H9 (cell line): Measurements from ENCODE around the gene MSI1. TPM values are rescaled to one million over a fixed set of nuclear protein-coding genes. Genes with fewer than 3 reads are reported as not detected.

Experiments used
- DNase-seq: peaks from one replicate; pipeline ENCODE4 v3.0.0-alpha.2; 2017
- H2AFZ ChIP-seq: one replicate; pipeline ENCODE4 v1.6.1; 2013; ENCODE audit warnings: mild to moderate bottlenecking, low read length, control low read depth, moderate library complexity
- H2AK5ac ChIP-seq: 2 replicates; pipeline ENCODE4 v1.6.1; 2013; ENCODE audit warnings: low read length, control low read depth, mixed read lengths; ENCODE audit not compliant: insufficient read length
- H2BK120ac ChIP-seq: one replicate; pipeline ENCODE4 v1.6.1; 2013; ENCODE audit warnings: low read depth, mild to moderate bottlenecking, low read length, control low read depth, inconsistent platforms; ENCODE audit not compliant: poor library complexity, severe bottlenecking
- H2BK12ac ChIP-seq: 2 replicates; pipeline ENCODE4 v1.6.1; 2013; ENCODE audit warnings: low read length, control low read depth, mixed read lengths, low read depth; ENCODE audit not compliant: insufficient read length
- H2BK15ac ChIP-seq: 2 replicates; pipeline ENCODE4 v1.6.1; 2013; ENCODE audit warnings: low read depth, low read length, control low read depth
- H2BK20ac ChIP-seq: one replicate; pipeline ENCODE4 v1.6.1; 2013; ENCODE audit warnings: low read depth, mild to moderate bottlenecking, low read length, control low read depth, inconsistent platforms; ENCODE audit not compliant: poor library complexity, severe bottlenecking
- H2BK5ac ChIP-seq: 2 replicates; pipeline ENCODE4 v1.6.1; 2013; ENCODE audit warnings: low read length, control low read depth, mixed read lengths; ENCODE audit not compliant: insufficient read length
- H3K14ac ChIP-seq: 2 replicates; pipeline ENCODE4 v1.6.1; 2013; ENCODE audit warnings: low read length, control low read depth; ENCODE audit not compliant: insufficient read depth
- H3K18ac ChIP-seq: 2 replicates; pipeline ENCODE4 v1.6.1; 2013; ENCODE audit warnings: low read depth, mild to moderate bottlenecking, mixed read lengths, low read length, control low read depth; ENCODE audit not compliant: insufficient read length
- H3K23ac ChIP-seq: 2 replicates; pipeline ENCODE4 v1.6.1; 2013; ENCODE audit warnings: low read length, control low read depth, mixed read lengths, low read depth; ENCODE audit not compliant: insufficient read length
- H3K23me2 ChIP-seq: 2 replicates; pipeline ENCODE4 v1.6.1; 2013; ENCODE audit warnings: low read depth, mild to moderate bottlenecking, mixed read lengths, low read length, control low read depth; ENCODE audit not compliant: insufficient read length, poor library complexity, severe bottlenecking
- H3K27ac ChIP-seq: 2 replicates; pipeline ENCODE4 v1.5.1; 2013; ENCODE audit warnings: low read length, control low read depth, mixed read lengths, low read depth; ENCODE audit not compliant: insufficient read length
- H3K27me3 ChIP-seq: 2 replicates; pipeline ENCODE4 v1.6.1; 2013; ENCODE audit warnings: low read length, control low read depth, inconsistent platforms; ENCODE audit not compliant: insufficient read depth
- H3K4ac ChIP-seq: 2 replicates; pipeline ENCODE4 v1.6.1; 2013; ENCODE audit warnings: low read depth, mild to moderate bottlenecking, control low read depth, inconsistent platforms, low read length, moderate library complexity
- H3K4me1 ChIP-seq: 2 replicates; pipeline ENCODE4 v1.6.1; 2013; ENCODE audit warnings: low read length, control low read depth, inconsistent platforms; ENCODE audit not compliant: insufficient read depth
- H3K4me2 ChIP-seq: 2 replicates; pipeline ENCODE4 v1.6.1; 2013; ENCODE audit warnings: low read length, control low read depth, mixed read lengths; ENCODE audit not compliant: insufficient read length, insufficient read depth
- H3K56ac ChIP-seq: 2 replicates; pipeline ENCODE4 v1.6.1; 2013; ENCODE audit warnings: low read depth, mild to moderate bottlenecking, mixed read lengths, low read length, control low read depth; ENCODE audit not compliant: insufficient read length
- H3K79me1 ChIP-seq: 2 replicates; pipeline ENCODE4 v1.6.1; 2013; ENCODE audit warnings: low read depth, mild to moderate bottlenecking, moderate library complexity, low read length, control low read depth, inconsistent platforms; ENCODE audit not compliant: insufficient read depth, poor library complexity, severe bottlenecking
- H3K79me2 ChIP-seq: 2 replicates; pipeline ENCODE4 v1.6.1; 2013; ENCODE audit warnings: low read length, control low read depth, inconsistent platforms; ENCODE audit not compliant: insufficient read depth
- H3K9ac ChIP-seq: 2 replicates; pipeline ENCODE4 v1.6.1; 2013; ENCODE audit warnings: low read length, control low read depth, mixed read lengths; ENCODE audit not compliant: insufficient read length; ENCODE audit errors: extremely low read depth
- H3K9me3 ChIP-seq: one replicate; pipeline ENCODE4 v1.6.1; 2013; ENCODE audit warnings: low read depth, low read length, inconsistent platforms; ENCODE audit not compliant: control insufficient read depth
- H3T11ph ChIP-seq: one replicate; pipeline ENCODE4 v1.6.1; 2013; ENCODE audit warnings: mild to moderate bottlenecking, low read length, control low read depth, inconsistent platforms
- H4K20me1 ChIP-seq: one replicate; pipeline ENCODE4 v1.6.1; 2013; ENCODE audit not compliant: control insufficient read depth, insufficient read length, insufficient read depth
- H4K5ac ChIP-seq: 2 replicates; pipeline ENCODE4 v1.6.1; 2013; ENCODE audit warnings: low read depth, mild to moderate bottlenecking, mixed read lengths, low read length, control low read depth; ENCODE audit not compliant: insufficient read length
- H4K8ac ChIP-seq: replicated peaks from 2 replicates; pipeline ENCODE4 v1.6.1; 2013; ENCODE audit warnings: low read length, control low read depth, mixed read lengths, low read depth; ENCODE audit not compliant: insufficient read length
- H4K91ac ChIP-seq: 2 replicates; pipeline ENCODE4 v1.6.1; 2013; ENCODE audit warnings: low read depth, mild to moderate bottlenecking, moderate library complexity, mixed read lengths, low read length, control low read depth; ENCODE audit not compliant: insufficient read length
- H3K27ac Mint-ChIP-seq, 3 experiments: 2 replicates in 2 of 3; 3 replicates in 1 of 3; pipeline ENCODE4 v1.8.0; 2020 to 2021; ENCODE audit warnings: mixed read lengths in 3 of 3, mild to moderate bottlenecking in 1 of 3, moderate library complexity in 1 of 3
- H3K27me3 Mint-ChIP-seq: 2 replicates; pipeline ENCODE4 v1.8.0; 2021; ENCODE audit warnings: low read depth, mild to moderate bottlenecking, moderate library complexity, mixed read lengths
- H3K36me3 Mint-ChIP-seq, 3 experiments: 2 replicates in 2 of 3; 3 replicates in 1 of 3; pipeline ENCODE4 v1.8.0; 2020 to 2021; ENCODE audit warnings: low read depth in 3 of 3, mixed read lengths in 3 of 3; ENCODE audit not compliant: insufficient read depth in 1 of 3
- H3K4me1 Mint-ChIP-seq, 2 experiments: 2 replicates each; pipeline ENCODE4 v1.8.0; 2020; ENCODE audit warnings: mixed read lengths in 2 of 2
- H3K4me3 Mint-ChIP-seq, 2 experiments: 2 replicates in 1 of 2; 3 replicates in 1 of 2; pipeline ENCODE4 v1.8.0; 2020 to 2021; ENCODE audit warnings: mild to moderate bottlenecking in 2 of 2, mixed read lengths in 2 of 2, moderate library complexity in 1 of 2
- H3K9me3 Mint-ChIP-seq, 2 experiments: 2 replicates in 1 of 2; 3 replicates in 1 of 2; pipeline ENCODE4 v1.8.0; 2020; ENCODE audit warnings: mild to moderate bottlenecking in 2 of 2, mixed read lengths in 2 of 2, moderate library complexity in 1 of 2
- WGBS: extraction: QIAGEN DNeasy Blood & Tissue Kit; methylation state at CpG from one replicate; pipeline ENCODE4 v1.1.7; 2013; ENCODE audit warnings: missing lambda C conversion rate, low lambda C conversion rate, mixed read lengths; ENCODE audit not compliant: insufficient read length; ENCODE audit errors: extremely low coverage; 5-methylcytosine and 5-hydroxymethylcytosine counted together
- total RNA-seq: library from RNA; stranded (reverse); gene quantifications from 2 replicates; pipeline ENCODE4 v1.2.1, GENCODE V29; 2021
- TF ChIP-seq, protein P1 (sequence below): fragments of 200-600 bp; sonication (generic); conservative IDR thresholded peaks from 3 replicates; pipeline ENCODE4 v1.8.0; 2021; ENCODE audit warnings: antibody characterized with exemption, mild to moderate bottlenecking

The MSI1 gene
- total RNA-seq, 1 experiment from 2014 or later: 91.5 TPM

DNA sequence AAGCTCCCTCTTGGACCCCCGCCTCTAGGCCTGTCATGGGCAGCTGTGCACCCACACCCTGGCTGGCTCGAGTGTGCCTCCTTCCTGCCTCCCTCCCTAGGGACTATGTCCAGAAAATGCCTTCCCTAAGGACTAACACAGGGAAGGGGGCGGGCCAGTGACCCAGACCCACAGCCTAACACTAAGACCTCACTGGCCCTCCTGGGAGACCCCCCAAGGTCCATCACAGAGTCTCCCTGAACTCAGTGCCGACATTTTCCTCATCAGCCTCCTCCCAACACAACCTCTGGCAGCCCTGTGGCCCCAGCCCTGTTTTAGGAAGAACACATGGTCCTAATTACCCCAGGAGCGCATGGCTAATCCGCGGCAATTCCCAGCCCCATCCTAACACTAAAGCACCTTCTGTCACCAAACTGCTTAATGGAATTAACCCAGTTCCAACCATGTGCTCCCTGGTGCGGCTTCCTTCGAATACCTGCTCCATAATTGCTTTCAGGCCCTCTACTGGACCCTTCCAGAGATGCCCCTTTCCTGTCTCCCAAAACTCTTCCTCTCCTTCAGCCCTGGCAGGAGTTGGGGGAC lies 5.6 kb downstream of the MSI1 start:
- Mint-ChIP-seq H3K9me3 (no peaks in the 10 kb centered on the region), H3K4me1 (peaks cover 72 to 84% of the 10 kb centered on the region in 2 experiments), H3K27me3 (peaks cover 9% of the 10 kb centered on the region), H3K36me3 (peaks cover 32 to 73% (median 71%) of the 10 kb centered on the region in 3 experiments), H3K27ac (peak overlapping the region; percentile 79 to 99 (median 83); a peak in 6 of 7 replicates), H3K4me3 (peak overlapping the region in 1 of 2 experiments; percentile 47; a peak in 2 of 5 replicates)
- no peak overlapping the region for H2BK15ac ChIP-seq
- no peak overlapping the region for H3K18ac ChIP-seq
- H2AFZ ChIP-seq: no peak overlapping the region
- H3K14ac ChIP-seq: no peak overlapping the region
- no peak overlapping the region for H2BK120ac ChIP-seq
- TF ChIP-seq, protein P1, sequence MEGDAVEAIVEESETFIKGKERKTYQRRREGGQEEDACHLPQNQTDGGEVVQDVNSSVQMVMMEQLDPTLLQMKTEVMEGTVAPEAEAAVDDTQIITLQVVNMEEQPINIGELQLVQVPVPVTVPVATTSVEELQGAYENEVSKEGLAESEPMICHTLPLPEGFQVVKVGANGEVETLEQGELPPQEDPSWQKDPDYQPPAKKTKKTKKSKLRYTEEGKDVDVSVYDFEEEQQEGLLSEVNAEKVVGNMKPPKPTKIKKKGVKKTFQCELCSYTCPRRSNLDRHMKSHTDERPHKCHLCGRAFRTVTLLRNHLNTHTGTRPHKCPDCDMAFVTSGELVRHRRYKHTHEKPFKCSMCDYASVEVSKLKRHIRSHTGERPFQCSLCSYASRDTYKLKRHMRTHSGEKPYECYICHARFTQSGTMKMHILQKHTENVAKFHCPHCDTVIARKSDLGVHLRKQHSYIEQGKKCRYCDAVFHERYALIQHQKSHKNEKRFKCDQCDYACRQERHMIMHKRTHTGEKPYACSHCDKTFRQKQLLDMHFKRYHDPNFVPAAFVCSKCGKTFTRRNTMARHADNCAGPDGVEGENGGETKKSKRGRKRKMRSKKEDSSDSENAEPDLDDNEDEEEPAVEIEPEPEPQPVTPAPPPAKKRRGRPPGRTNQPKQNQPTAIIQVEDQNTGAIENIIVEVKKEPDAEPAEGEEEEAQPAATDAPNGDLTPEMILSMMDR: no peak; the same call in 2 of the 3 replicates
- no peak overlapping the region for H4K5ac ChIP-seq
- H4K20me1 ChIP-seq: peaks cover 5% of the 10 kb centered on the region
- H3T11ph ChIP-seq: no peak overlapping the region
- H3K9me3 ChIP-seq: no peaks in the 10 kb centered on the region
- no CpG with 5 or more reads among the region's 9 CpGs for WGBS
- H3K4me1 ChIP-seq: peaks cover 14% of the 10 kb centered on the region; the same call in 1 of the 2 replicates
- H3K4me2 ChIP-seq: no peak overlapping the region
- H2BK12ac ChIP-seq: no peak overlapping the region
- no peaks in the 10 kb centered on the region for H3K27me3 ChIP-seq
- no peak overlapping the region for H3K9ac ChIP-seq
- no peak overlapping the region for H2BK5ac ChIP-seq
- H3K27ac ChIP-seq: no peak overlapping the region
- H3K23me2 ChIP-seq: peaks cover 7% of the 10 kb centered on the region
- H2BK20ac ChIP-seq: no peak overlapping the region
- H4K8ac ChIP-seq: no peak overlapping the region
- no peak overlapping the region for H3K4ac ChIP-seq
- no peak for DNase-seq
- no peak overlapping the region for H2AK5ac ChIP-seq
- H3K56ac ChIP-seq: no peak overlapping the region
- peaks cover 2% of the 10 kb centered on the region for H3K79me1 ChIP-seq
- no peak overlapping the region for H3K23ac ChIP-seq
- H3K79me2 ChIP-seq: no peaks in the 10 kb centered on the region
- no peak overlapping the region for H4K91ac ChIP-seq
